IPS-NIHi7 (cell line): Measurements from ENCODE around the gene ZNF414.

Source experiments
- DNase-seq: peaks from one replicate; pipeline ENCODE4 v3.0.0; 2012; ENCODE audit warnings: mixed read lengths; ENCODE audit errors: extremely low spot score

Gene ZNF414

DNA sequence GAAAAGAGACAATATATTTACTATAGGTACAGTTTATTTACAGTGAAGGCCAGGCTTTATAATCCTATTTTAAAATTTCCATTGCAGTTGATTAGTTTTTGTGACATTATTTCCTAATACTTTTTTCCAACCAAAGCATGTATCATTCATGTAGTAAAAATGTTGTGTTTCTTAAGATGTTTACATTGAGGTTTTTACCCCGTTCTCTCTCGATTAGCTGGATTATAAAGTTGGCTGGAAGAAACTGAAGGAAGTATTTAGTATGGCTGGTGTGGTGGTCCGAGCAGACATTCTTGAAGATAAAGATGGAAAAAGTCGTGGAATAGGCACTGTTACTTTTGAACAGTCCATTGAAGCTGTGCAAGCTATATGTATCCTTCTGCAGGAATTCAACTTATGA lies 47.9 kb downstream of the ZNF414 start:
- DNase-seq: no peak

DNA sequence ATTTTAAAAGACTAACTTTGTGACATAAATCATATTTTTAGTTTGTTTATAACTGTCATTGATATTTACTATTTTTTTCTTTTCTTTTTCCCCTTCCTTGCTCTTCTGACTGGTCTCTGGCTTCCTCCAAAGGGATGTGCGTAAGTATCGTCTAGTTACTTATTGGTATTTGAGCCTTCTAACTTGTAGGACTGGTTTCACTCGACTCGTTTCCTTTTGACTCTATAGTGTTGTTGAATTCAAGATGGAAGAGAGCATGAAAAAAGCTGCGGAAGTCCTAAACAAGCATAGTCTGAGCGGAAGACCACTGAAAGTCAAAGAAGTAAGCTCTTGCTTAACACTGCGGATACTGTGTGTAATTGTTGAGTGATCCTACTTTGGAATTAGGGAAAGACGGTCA lies 50.6 kb downstream of the ZNF414 start:
- DNase-seq: no peak

DNA sequence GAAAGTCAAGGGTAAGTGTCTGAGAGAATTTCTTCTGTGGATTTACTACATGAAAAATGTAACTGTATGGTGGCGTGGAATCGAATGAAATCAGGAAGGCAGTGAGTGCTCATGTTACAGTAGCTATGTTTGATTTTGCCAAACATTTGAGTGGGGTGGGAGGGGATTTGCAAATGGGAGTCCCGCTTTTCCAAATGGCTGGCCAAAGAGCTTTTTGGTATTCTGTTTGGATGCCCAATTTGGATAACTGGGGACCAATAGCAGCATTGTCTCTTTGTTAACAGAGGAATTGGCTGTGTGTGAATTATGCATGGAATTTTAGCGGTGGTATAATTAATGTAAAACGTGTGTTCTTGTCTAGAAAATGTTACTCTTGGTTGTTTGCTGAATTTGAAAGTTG lies 51.4 kb downstream of the ZNF414 start:
- DNase-seq: no peak

GRCh38 chr19:8461891-8462290 lies 52.1 kb downstream of the ZNF414 start:
- DNase-seq: no peak

GRCh38 chr19:8461376-8461775 lies 52.6 kb downstream of the ZNF414 start:
- no peak for DNase-seq

DNA sequence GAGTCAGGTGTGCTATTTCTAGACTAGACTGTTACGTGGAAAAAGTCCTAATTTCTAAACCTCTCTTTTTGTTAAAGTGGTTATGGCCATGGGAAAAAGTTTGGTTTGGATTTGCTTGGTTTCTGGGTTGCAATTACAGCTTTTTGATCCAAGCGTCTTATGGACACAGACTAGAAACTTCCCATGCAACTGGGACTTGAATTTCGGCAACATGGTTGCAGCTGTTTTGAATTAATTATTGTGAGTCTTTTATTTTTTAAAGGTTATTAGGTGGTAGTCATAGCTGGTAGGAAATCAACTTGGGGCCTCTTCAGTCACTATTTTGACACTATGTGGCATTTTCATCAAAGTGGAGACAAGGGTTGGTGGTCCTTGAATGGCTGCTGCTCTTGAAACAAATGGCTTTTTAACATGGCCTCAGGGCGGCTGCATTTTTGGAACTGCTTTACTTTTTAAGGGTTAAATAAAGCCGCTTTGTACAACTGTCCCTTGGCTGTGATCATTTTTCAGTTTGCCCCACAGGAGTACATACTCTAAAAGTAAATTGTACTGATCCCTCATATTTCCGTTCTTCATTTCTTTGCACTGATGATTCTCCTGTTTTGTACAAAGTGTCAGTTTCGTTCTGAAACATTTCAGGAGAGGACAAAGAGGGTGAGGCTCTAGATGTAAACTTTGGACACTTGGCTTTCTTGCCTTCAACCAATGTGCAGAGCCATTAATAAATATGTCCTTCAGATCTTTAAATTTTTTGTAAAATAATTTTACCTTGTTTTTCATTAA lies 53.3 kb downstream of the ZNF414 start:
- no peak for DNase-seq
